ENCODE measurements around the gene AMMECR1L.

AMMECR1L gene

DNA sequence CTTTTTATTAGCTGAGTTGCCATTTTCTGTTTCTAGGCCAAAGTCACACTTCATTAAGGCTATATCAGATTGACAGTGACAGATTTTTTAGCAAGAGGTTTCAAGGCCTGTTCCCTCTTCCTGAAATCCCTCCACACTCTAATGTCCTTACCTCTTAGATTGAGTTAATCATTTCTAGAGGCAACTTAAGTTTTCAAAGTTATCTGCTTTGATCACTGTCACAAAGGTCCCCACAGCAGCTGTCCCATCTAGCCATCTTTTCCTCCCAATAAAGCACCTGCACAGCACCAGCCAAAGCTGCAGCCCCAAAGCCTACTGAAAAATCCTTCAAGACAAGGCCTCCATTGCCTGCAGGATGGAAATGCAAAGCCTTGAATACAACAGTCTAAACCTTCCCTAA, 13.4 kb downstream of the AMMECR1L start:
- H3K4me3 ChIP-seq (ENCODE audit: low read depth, low read length): no peak overlapping the region
- DNase-seq (ENCODE audit: low read depth): no peak
- TF ChIP-seq, protein P1, sequence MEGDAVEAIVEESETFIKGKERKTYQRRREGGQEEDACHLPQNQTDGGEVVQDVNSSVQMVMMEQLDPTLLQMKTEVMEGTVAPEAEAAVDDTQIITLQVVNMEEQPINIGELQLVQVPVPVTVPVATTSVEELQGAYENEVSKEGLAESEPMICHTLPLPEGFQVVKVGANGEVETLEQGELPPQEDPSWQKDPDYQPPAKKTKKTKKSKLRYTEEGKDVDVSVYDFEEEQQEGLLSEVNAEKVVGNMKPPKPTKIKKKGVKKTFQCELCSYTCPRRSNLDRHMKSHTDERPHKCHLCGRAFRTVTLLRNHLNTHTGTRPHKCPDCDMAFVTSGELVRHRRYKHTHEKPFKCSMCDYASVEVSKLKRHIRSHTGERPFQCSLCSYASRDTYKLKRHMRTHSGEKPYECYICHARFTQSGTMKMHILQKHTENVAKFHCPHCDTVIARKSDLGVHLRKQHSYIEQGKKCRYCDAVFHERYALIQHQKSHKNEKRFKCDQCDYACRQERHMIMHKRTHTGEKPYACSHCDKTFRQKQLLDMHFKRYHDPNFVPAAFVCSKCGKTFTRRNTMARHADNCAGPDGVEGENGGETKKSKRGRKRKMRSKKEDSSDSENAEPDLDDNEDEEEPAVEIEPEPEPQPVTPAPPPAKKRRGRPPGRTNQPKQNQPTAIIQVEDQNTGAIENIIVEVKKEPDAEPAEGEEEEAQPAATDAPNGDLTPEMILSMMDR (IDR thresholded peaks at IDR 0.05; ENCODE audit: insufficient read depth, low read depth, low read length, missing control alignments): no peak

DNA sequence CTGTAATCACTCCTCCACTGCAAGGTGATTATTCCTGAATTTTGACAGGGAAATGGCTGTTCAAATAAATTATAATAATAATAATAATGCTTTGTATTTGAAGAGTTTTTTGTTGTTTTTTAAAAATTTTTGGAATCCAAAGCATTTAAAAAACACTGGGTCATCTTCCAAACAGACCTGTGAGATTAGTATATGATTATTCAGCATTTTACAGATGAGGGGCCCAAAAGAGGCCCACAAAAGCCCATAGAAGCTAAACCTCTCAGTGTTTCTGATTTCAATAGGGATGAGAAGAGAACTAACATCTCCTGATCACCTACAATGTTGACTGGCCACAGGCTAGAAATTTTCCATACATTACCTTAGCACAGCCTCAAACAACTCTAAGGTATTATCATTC, 19.8 kb downstream of the AMMECR1L start:
- TF ChIP-seq, protein P1 (IDR thresholded peaks at IDR 0.05; ENCODE audit: insufficient read depth, low read depth, low read length, missing control alignments): no peak
- no peak for DNase-seq (ENCODE audit: low read depth)
- no peak overlapping the region for H3K4me3 ChIP-seq (ENCODE audit: low read depth, low read length)

DNA sequence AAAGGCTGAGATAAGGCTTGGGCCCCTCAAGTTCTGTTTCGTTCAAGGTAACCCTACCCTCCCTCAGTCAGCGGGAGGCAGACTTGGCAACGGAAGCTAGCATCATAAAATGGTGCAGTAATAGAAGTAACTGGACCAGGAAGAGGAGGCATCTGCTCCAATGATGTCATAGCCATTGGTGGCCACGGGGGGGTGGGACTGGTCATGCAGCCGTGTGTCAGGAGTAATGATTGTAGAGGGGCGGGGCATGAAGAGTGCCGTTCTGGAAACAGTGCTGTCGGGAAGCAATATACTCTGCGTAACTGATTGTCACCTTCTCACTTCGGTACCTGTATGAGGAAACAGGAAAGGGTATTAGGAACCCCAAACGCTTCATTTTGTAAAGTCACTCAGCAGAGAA, 20.9 kb downstream of the AMMECR1L start:
- no peak for DNase-seq (ENCODE audit: low read depth)
- no peak overlapping the region for H3K4me3 ChIP-seq (ENCODE audit: low read depth, low read length)
- TF ChIP-seq, protein P1 (IDR thresholded peaks at IDR 0.05; ENCODE audit: insufficient read depth, low read depth, low read length, missing control alignments): peak; percentile 13

DNA sequence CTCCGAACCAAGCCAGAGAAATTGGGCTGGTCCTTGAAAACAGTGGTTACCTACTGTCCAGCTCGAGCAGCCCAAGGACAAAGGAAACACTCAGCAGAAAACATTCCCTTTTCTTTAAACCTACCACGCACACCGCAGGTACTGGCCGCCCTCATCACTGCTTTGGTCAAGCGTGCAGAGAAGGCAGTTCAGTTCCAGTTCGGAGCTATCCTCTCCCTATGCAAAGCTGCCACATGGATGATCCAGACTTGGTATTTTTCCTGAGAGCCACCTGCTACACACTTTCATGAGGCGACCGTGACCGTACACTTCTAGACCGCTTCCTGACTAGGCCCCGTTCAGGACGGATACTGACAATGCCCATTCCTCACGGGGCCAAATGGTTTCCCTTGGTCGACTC, 23.5 kb downstream of the AMMECR1L start:
- DNase-seq (ENCODE audit: low read depth): no peak
- TF ChIP-seq, protein P1 (IDR thresholded peaks at IDR 0.05; ENCODE audit: insufficient read depth, low read depth, low read length, missing control alignments): no peak

DNA sequence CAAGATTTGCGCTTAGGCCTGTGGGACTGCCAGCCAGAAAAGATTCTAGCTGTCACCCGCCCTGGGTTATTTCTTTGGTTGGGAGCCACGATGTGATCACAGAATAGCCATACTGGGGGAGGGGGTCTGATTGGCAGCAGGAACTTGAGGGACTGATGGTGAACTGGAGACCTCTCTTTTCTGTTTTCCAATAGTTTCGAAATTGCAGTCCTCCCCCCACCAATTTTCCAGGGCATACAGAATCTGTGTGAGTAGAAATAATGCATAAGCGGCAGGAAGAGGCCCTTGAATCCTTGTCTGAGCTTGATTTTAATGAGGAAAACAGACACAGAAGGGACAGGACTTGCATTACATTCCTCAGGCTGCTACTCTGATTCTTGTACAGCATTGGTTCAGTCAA, 25.6 kb downstream of the AMMECR1L start:
- H3K4me3 ChIP-seq (ENCODE audit: low read depth, low read length): no peak overlapping the region
- DNase-seq (ENCODE audit: low read depth): no peak
- TF ChIP-seq, protein P1 (IDR thresholded peaks at IDR 0.05; ENCODE audit: insufficient read depth, low read depth, low read length, missing control alignments): no peak

More for the DNA sequence above, 23.5 kb downstream of the AMMECR1L start:
- no peak overlapping the region for H3K4me3 ChIP-seq (ENCODE audit: low read depth, low read length)

DNA sequence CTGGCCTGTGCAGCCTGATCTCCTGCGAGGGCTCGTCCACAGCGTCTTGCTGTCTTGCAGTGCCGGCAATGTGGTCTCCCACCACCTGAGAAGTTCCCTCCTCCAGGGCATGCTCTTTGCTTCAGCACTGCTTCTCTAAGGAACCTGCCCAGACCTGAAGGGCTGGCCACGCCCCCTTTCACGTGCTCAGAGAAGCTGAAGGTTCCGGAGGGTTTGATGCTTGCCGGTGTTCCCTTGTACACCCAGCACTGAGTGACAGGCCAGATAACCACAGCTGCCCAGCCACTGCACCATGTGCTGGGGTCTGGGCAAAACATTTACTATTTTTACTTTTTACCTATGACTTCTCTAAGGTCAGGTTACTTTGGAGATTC, 26.1 kb downstream of the AMMECR1L start:
- peak; percentile 60 for DNase-seq (ENCODE audit: low read depth)
- no peak overlapping the region for H3K4me3 ChIP-seq (ENCODE audit: low read depth, low read length)
- TF ChIP-seq, protein P1 (IDR thresholded peaks at IDR 0.05; ENCODE audit: insufficient read depth, low read depth, low read length, missing control alignments): no peak

DNA sequence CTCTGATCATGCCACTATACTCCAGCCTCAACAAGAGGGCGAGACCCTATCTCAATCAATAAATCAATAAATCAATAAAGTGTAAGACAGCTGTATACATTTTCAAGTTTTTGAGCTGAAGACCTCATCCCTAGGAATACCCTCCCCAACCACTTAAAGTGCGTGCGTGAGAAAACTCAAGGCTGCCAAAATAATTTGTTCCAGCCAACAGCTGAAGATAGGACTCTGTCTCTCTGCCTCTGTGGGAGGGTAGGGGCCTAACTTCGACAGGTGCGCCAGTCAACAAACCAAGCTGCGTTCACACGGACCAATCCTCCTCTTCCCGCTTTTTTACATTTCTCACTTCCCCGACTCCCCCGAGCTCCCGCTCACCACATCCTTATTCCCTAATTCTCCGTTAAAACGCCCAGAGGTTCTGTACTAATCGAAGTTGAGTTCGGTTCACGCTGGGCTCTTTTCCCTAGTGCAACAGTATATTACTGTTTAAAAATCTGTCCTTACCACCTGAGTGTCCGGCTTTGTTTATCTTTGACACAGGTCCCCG, 28.4 kb downstream of the AMMECR1L start:
- H3K4me3 ChIP-seq (ENCODE audit: low read depth, low read length): peak overlapping the region; percentile 97
- TF ChIP-seq, protein P1 (IDR thresholded peaks at IDR 0.05; ENCODE audit: insufficient read depth, low read depth, low read length, missing control alignments): no peak
- peak; percentile 47 for DNase-seq (ENCODE audit: low read depth)
